Tibial nerve (tissue), 4 donors: ENCODE results near the gene ZNF354C. TPM values are rescaled to one million over a fixed set of nuclear protein-coding genes. Genes with fewer than 3 reads are reported as not detected.

Experiments used
- DNase-seq, 2 donors: peaks; one replicate each; pipeline ENCODE4 v3.0.0-alpha.2; 2019; ENCODE audit warnings: low spot score in 2 of 2
- H3K27ac ChIP-seq, 4 donors: fragments of 200-600 bp; sonication (generic) in 3 of 4; one replicate each; pipeline ENCODE4 v1.5.1; 2017 to 2019; ENCODE audit warnings: mild to moderate bottlenecking in 1 of 4
- H3K27me3 ChIP-seq, 2 donors: fragments of 200-600 bp; sonication (generic) in 1 of 2; one replicate each; pipeline versions ENCODE4 v1.5.1 to v1.6.0; 2017 to 2019
- H3K36me3 ChIP-seq, 3 donors: fragments of 200-600 bp; sonication (generic); one replicate each; pipeline ENCODE4 v1.5.1; 2018 to 2019
- H3K4me1 ChIP-seq, 4 donors: fragments of 200-600 bp; sonication (generic) in 3 of 4; one replicate each; pipeline ENCODE4 v1.5.1; 2017 to 2019
- H3K4me3 ChIP-seq, 4 donors: fragments of 200-600 bp; sonication (generic) in 3 of 4; one replicate each; pipeline ENCODE4 v1.5.1; 2017 to 2019; ENCODE audit warnings: mild to moderate bottlenecking in 1 of 4, moderate library complexity in 1 of 4
- H3K9me3 ChIP-seq, 4 donors: fragments of 200-600 bp; sonication (generic) in 3 of 4; one replicate each; pipeline ENCODE4 v1.5.1; 2017 to 2019
- EP300 ChIP-seq, 2 donors: sonication (generic); formaldehyde crosslinking; IDR thresholded peaks; one replicate each; pipeline ENCODE4 v1.6.1; 2017; ENCODE audit warnings: antibody characterized with exemption in 2 of 2, mild to moderate bottlenecking in 1 of 2
- POLR2A ChIP-seq, 2 donors: fragments of 450-650 bp; IDR thresholded peaks; one replicate each; pipeline ENCODE4 v1.6.1; 2017; ENCODE audit warnings: antibody characterized with exemption in 2 of 2, mild to moderate bottlenecking in 2 of 2, moderate library complexity in 2 of 2
- WGBS, 2 donors: methylation state at CpG; one replicate each; pipeline ENCODE4 v1.1.5; 2018; 5-methylcytosine and 5-hydroxymethylcytosine counted together
- total RNA-seq, 4 donors: library from RNA; depleted of rRNA; stranded (reverse); fragments of >200 nt; gene quantifications; one replicate each; pipeline ENCODE4 v1.1.0, GENCODE V29; 2016
- TF ChIP-seq, protein P1 (sequence below), 5 experiments: fragments of 200-600 bp in 3 of 5; fragments of 450-650 bp in 2 of 5; sonication (generic) in 3 of 5; IDR thresholded peaks; one replicate each; pipeline ENCODE4 v1.5.1; 2016 to 2019; ENCODE audit warnings: antibody characterized with exemption in 5 of 5, mild to moderate bottlenecking in 3 of 5, moderate library complexity in 2 of 5

The ZNF354C gene
- total RNA-seq, 4 donors from 2014 or later = 7.0 to 9.9 (median 9.2) TPM

DNA sequence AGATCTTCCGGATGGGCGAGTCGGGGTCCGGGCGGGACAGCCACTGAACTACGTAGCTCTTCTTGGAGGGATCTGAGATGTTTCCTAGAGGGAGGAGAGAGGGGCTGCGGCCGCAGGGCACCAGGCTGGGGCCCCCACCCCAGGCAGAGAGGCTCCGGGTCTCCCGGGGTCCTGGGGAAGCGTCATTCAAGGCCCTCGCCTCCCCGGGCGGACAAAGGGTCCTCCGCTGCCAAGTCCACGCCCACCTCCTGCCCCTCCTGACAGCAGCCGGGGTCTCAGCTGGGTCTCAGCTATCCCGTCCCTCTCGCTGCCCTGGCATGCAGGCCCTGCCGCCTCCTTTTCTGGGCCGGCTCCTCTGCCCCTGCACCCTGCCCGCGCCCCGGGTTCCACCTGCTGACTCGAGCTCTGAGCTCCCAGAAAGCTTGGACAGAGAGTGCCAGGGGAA is 61.5 kb downstream of the ZNF354C start:
- WGBS, 2 donors = 93 to 97% methylated on average over 16 to 25 of the region's 25 CpGs
- H3K36me3 ChIP-seq = peaks cover 0 to 88% (median 0%) of the 10 kb centered on the region in 3 donors
- H3K27me3 ChIP-seq = no peaks in the 10 kb centered on the region
- TF ChIP-seq, protein P1, sequence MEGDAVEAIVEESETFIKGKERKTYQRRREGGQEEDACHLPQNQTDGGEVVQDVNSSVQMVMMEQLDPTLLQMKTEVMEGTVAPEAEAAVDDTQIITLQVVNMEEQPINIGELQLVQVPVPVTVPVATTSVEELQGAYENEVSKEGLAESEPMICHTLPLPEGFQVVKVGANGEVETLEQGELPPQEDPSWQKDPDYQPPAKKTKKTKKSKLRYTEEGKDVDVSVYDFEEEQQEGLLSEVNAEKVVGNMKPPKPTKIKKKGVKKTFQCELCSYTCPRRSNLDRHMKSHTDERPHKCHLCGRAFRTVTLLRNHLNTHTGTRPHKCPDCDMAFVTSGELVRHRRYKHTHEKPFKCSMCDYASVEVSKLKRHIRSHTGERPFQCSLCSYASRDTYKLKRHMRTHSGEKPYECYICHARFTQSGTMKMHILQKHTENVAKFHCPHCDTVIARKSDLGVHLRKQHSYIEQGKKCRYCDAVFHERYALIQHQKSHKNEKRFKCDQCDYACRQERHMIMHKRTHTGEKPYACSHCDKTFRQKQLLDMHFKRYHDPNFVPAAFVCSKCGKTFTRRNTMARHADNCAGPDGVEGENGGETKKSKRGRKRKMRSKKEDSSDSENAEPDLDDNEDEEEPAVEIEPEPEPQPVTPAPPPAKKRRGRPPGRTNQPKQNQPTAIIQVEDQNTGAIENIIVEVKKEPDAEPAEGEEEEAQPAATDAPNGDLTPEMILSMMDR (IDR thresholded peaks at IDR 0.05) = no peak
- TF ChIP-seq POLR2A (IDR thresholded peaks at IDR 0.05) (no peak), EP300 (IDR thresholded peaks at IDR 0.05) (no peak)
- DNase-seq = no peak
- no peak overlapping the region for H3K4me3 ChIP-seq
- peaks cover 0 to 57% (median 0%) of the 10 kb centered on the region in 4 donors for H3K9me3 ChIP-seq
- no peaks in the 10 kb centered on the region for H3K4me1 ChIP-seq
- H3K27ac ChIP-seq = no peak overlapping the region

DNA sequence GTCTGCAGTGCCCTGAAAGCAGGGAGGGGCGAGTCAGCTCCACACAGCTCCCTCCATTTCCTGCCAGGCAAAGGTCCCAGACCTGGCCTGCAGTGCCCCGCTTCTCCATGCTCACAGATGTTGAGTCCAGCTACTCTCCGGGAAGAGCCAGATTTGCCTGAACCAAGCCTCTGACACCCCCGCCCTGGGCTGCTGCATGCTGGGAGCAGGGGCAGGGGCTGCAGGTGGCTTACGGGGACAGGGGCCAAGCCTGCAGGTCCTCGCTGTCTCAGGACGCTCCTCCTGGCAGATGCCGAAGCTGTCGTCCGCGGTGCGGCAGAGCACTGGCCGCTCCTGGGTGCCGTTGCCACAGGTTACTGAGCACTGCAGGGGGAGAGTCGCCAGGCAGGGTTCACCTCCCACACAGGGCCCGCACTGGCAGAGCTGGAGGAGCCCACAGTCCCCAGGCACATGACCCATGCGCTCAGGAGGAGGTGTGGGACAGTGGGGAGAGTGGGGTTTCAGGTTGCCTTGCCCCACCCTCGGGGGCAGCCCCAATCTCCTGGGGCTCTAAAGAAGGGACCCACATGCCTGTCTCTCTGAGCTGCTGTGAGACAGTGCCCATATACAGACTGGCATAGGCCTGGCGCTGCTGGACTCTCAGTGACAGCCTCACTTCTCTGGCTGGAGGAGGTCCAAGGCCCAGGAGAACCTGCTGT is 62.4 kb downstream of the ZNF354C start:
- DNase-seq = no peak
- 81 to 90% methylated on average over 4 to 8 of the region's 19 CpGs for WGBS, 2 donors
- H3K4me1 ChIP-seq = no peaks in the 10 kb centered on the region
- H3K27ac ChIP-seq = no peak overlapping the region
- peaks cover 0 to 88% (median 0%) of the 10 kb centered on the region in 3 donors for H3K36me3 ChIP-seq
- H3K4me3 ChIP-seq = no peak overlapping the region
- peaks cover 0 to 49% (median 0%) of the 10 kb centered on the region in 4 donors for H3K9me3 ChIP-seq
- H3K27me3 ChIP-seq = no peaks in the 10 kb centered on the region
- TF ChIP-seq, protein P1 (IDR thresholded peaks at IDR 0.05) = no peak
- no peak for TF ChIP-seq EP300 (IDR thresholded peaks at IDR 0.05)
- no peak for TF ChIP-seq POLR2A (IDR thresholded peaks at IDR 0.05)

DNA sequence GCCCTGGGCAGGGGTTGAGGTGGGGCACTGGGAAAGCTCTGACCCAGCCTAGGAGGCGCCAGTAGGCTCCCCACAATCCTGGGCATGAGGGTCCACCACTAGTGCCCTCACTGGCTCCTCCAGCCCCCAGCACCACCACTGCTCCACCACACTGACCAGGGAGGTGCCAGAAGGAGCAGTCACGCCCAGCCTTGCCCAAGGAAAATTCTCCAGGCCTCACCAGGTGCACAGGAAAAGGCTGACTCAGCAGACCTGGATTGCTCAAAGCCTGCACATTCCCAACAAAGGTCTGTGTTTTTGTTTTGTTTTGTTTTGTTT is 62.9 kb downstream of the ZNF354C start:
- Histone ChIP-seq H3K4me3 (no peak overlapping the region), H3K36me3 (peaks cover 0 to 89% (median 0%) of the 10 kb centered on the region in 3 donors), H3K27ac (no peak overlapping the region), H3K9me3 (peaks cover 0 to 48% (median 0%) of the 10 kb centered on the region in 4 donors), H3K27me3 (no peaks in the 10 kb centered on the region), H3K4me1 (no peaks in the 10 kb centered on the region)
- DNase-seq = no peak
- 60 to 72% methylated on average over 2 of the region's 2 CpGs for WGBS, 2 donors
- TF ChIP-seq, protein P1 (IDR thresholded peaks at IDR 0.05) = no peak
- TF ChIP-seq EP300 (IDR thresholded peaks at IDR 0.05) (no peak), POLR2A (IDR thresholded peaks at IDR 0.05) (no peak)

DNA sequence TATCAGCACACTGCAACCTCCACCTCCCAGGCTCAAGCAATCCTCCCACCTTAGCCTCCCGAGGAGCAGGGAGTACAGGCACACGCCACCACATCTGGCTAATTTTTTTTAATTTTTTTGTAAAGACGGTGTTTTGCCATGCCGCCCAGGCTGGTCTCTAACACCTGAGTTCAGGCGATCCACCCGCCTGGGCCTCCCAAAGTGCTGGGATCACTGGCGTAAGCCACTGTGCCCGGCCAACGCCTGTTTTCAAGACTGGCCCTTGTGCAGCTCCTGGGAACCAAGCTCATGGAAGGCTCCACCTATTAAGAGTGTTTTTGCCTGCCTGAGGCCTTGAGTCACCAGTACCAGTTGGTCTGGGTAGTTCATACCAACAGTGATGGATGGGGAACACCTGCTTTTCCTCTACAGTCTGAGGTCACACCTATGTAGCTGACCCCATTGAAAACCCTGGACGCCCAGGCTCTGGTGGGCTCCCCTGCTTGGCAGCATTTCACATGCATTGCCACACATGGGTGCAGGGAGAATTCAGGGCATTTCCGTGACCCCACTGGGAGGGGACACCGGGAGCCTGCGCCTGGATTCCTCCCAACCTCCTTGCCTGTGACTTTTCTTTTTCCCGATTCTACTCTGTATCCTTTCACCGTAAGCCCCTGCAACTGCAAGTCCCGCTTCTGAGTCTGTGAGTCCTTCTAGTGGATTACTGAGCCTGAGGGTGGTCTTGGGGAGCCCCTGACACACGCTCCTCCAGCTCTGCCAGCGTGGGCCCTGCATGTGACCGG is 63.5 kb downstream of the ZNF354C start:
- no peak for DNase-seq

More for the DNA sequence above, 63.5 kb downstream of the ZNF354C start:
- no peaks in the 10 kb centered on the region for H3K4me1 ChIP-seq
- no peak overlapping the region for H3K4me3 ChIP-seq
- 88 to 91% methylated on average over 18 to 19 of the region's 19 CpGs for WGBS, 2 donors
- peaks cover 0 to 93% (median 0%) of the 10 kb centered on the region in 3 donors for H3K36me3 ChIP-seq
- H3K27me3 ChIP-seq = no peaks in the 10 kb centered on the region
- no peak for TF ChIP-seq POLR2A (IDR thresholded peaks at IDR 0.05)
- TF ChIP-seq, protein P1 (IDR thresholded peaks at IDR 0.05) = no peak
- peaks cover 0 to 48% (median 0%) of the 10 kb centered on the region in 4 donors for H3K9me3 ChIP-seq
- H3K27ac ChIP-seq = no peak overlapping the region
